GM12873 (cell line): ENCODE results near the gene SHISAL1.

ENCODE experiments used
- CTCF ChIP-seq: IDR thresholded peaks from 2 replicates; pipeline ENCODE4 v1.5.1; 2012; ENCODE audit warnings: low read depth, mild to moderate bottlenecking, moderate library complexity, low read length, control low read depth; ENCODE audit not compliant: insufficient read depth; ENCODE audit errors: missing control alignments

Gene SHISAL1

DNA sequence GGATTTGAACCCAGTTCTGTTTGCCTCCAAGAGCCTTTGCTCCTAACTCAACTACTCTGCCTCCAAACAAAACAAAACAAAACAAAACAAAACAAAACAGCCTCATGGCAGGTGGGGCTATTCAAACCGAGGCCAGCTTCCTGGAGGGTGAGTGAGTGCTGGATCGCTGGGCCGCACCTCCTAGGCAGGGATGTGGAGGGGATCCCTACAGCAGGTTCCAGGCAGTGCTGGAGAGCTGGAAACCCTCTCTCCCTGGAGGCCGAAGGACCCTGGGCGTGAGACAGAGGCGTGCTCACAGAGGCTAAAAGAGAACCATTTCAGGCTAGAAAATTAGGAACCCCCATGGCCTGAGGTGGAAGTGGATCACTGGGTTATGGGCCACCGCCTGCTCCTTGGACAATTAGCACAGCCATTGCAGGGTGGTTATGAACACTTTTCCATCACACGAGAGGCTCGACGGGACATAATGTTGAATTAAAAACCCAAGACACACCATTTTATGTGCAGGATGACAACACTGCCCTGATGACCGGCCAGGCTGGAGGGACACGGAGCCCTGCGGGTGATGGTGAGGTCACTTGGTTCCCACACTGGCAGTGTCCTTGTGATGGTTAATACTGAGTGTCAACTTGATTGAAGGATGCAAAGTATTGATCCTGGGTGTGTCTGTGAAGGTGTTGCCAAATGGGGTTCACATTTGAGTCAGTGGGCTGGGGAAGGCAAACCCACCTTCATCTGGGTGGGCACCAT is 35.2 kb downstream of the SHISAL1 start:
- no peak for TF ChIP-seq CTCF

DNA sequence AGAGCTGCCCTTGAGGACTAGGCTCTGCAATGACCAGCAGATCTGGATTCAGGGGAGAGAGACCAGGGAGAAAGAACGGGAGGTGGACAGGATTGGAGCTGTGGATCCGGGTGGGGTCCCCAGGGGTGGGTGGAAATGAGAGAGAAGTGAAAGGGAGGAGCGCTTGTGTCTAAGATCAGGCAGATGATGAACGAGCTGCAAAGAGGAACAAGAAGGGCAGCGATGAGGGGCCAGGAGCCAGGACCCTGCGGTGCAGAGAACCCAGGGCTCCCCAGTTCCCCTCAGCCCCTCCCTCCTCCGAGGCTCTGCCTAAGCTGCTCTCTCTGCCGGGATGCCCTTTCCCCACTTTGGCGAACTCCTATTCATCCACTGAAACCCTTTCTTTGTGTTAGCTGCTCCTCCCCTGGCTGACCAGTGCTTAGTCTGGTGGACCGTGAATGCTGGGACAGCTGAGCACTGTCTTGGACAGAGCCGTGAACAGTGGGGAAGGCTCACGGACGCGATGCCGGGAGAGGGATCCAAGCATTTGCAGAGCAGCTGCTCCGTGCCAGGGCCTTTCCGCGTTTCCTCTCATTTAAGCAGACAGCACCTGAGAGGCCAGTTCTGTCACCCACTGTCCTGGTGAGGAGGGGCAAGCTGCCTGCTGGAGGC is 35.9 kb downstream of the SHISAL1 start:
- no peak for TF ChIP-seq CTCF

- no peak for TF ChIP-seq CTCF
Measured at GRCh38 chr22:44276041-44276440, 36.7 kb downstream of the SHISAL1 start.

GRCh38 chr22:44275631-44275995 is 37.1 kb downstream of the SHISAL1 start:
- TF ChIP-seq CTCF: no peak

- no peak for TF ChIP-seq CTCF
Measured at GRCh38 chr22:44274918-44275630, 37.7 kb downstream of the SHISAL1 start.

DNA sequence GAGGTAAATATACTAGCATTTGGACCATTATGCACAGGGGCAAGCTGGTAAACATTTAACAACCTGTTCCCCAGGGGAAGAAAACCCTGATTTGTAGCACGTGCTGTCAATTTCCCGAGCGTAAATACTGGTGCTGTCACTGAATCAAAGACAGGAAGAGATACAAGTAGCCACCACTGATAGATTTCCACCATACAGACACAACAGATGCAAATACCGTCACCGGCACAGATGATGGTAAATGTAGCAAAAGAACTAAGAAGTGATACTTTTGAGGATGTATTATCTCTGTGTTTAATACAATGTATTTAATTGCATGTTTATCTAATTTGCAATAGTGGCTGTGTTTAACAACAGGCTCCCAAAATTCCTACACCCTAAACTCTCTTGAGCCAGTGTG is 39.6 kb downstream of the SHISAL1 start:
- TF ChIP-seq CTCF: no peak

GRCh38 chr22:44272401-44272771 is 40.4 kb downstream of the SHISAL1 start:
- TF ChIP-seq CTCF: no peak
